ENCODE measurements around the gene POLRMT.

DNA sequence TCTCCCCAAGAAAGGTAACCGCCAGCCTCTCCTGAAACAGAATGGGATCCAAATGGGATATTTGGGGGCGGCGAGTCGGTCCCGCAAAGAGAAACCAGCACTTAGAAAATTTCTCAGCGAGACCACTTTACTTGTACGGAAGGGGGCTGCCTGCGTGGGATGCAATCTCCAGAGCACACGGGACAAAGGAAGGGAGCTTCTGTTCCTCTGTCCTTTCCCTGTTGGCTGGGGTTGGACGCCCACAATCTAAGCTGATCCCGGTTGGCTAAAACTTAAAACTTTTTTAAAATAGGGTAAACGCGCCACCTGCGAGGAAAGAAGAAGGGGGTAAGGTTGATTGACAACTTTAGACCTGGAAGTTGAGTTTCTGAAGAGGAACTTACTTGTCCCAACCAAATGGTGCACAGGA is 61.8 kb downstream of the POLRMT start:
- TF ChIP-seq, protein P1, sequence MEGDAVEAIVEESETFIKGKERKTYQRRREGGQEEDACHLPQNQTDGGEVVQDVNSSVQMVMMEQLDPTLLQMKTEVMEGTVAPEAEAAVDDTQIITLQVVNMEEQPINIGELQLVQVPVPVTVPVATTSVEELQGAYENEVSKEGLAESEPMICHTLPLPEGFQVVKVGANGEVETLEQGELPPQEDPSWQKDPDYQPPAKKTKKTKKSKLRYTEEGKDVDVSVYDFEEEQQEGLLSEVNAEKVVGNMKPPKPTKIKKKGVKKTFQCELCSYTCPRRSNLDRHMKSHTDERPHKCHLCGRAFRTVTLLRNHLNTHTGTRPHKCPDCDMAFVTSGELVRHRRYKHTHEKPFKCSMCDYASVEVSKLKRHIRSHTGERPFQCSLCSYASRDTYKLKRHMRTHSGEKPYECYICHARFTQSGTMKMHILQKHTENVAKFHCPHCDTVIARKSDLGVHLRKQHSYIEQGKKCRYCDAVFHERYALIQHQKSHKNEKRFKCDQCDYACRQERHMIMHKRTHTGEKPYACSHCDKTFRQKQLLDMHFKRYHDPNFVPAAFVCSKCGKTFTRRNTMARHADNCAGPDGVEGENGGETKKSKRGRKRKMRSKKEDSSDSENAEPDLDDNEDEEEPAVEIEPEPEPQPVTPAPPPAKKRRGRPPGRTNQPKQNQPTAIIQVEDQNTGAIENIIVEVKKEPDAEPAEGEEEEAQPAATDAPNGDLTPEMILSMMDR (IDR thresholded peaks at IDR 0.05; ENCODE audit: low read depth, low read length, missing input control): no peak
- TF ChIP-seq TAF1 (conservative IDR thresholded peaks at IDR 0.05): no peak
- TF ChIP-seq GABPA (IDR thresholded peaks at IDR 0.05 in 1 of 2, conservative IDR thresholded peaks at IDR 0.05 in 1 of 2): no peak
- no peak for TF ChIP-seq RAD21 (IDR thresholded peaks at IDR 0.05)
- no peak for TF ChIP-seq YY1 (IDR thresholded peaks at IDR 0.05)
- TF ChIP-seq, protein P2, sequence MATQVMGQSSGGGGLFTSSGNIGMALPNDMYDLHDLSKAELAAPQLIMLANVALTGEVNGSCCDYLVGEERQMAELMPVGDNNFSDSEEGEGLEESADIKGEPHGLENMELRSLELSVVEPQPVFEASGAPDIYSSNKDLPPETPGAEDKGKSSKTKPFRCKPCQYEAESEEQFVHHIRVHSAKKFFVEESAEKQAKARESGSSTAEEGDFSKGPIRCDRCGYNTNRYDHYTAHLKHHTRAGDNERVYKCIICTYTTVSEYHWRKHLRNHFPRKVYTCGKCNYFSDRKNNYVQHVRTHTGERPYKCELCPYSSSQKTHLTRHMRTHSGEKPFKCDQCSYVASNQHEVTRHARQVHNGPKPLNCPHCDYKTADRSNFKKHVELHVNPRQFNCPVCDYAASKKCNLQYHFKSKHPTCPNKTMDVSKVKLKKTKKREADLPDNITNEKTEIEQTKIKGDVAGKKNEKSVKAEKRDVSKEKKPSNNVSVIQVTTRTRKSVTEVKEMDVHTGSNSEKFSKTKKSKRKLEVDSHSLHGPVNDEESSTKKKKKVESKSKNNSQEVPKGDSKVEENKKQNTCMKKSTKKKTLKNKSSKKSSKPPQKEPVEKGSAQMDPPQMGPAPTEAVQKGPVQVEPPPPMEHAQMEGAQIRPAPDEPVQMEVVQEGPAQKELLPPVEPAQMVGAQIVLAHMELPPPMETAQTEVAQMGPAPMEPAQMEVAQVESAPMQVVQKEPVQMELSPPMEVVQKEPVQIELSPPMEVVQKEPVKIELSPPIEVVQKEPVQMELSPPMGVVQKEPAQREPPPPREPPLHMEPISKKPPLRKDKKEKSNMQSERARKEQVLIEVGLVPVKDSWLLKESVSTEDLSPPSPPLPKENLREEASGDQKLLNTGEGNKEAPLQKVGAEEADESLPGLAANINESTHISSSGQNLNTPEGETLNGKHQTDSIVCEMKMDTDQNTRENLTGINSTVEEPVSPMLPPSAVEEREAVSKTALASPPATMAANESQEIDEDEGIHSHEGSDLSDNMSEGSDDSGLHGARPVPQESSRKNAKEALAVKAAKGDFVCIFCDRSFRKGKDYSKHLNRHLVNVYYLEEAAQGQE (IDR thresholded peaks at IDR 0.05): no peak
- TF ChIP-seq, protein P3, sequence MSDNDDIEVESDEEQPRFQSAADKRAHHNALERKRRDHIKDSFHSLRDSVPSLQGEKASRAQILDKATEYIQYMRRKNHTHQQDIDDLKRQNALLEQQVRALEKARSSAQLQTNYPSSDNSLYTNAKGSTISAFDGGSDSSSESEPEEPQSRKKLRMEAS (IDR thresholded peaks at IDR 0.05): no peak

Measured in liver (tissue), 3 donors.